HEK293T (cell line): Measurements from ENCODE around the gene FDXACB1.

Experiments
- CTCF ChIA-PET: fragments of 350-600 bp; formaldehyde crosslinking; extraction: SDS; loops from one replicate; lab custom pipeline; 2021; ENCODE audit warnings: antibody characterized with exemption, inconsistent platforms; lab: Yijun Ruan, JAX
- POLR2A ChIA-PET: fragments of 350-600 bp; formaldehyde crosslinking; extraction: SDS; loops from one replicate; lab custom pipeline; 2020; ENCODE audit warnings: antibody characterized with exemption, inconsistent platforms; lab: Yijun Ruan, JAX
- DNase-seq: peaks from one replicate; pipeline ENCODE4 v3.0.0; 2012; ENCODE audit warnings: mixed read lengths; ENCODE audit errors: extremely low spot score
- ARNT ChIP-seq: fragments of 450-650 bp; IDR thresholded peaks from 2 replicates; pipeline ENCODE4 v1.6.1; 2017; ENCODE audit warnings: mild to moderate bottlenecking
- BHLHE40 ChIP-seq: fragments of 450-650 bp; IDR thresholded peaks from 2 replicates; pipeline ENCODE4 v1.6.1; 2016; ENCODE audit warnings: mild to moderate bottlenecking, moderate library complexity, borderline replicate concordance
- CTBP1 ChIP-seq: fragments of 450-650 bp; IDR thresholded peaks from 2 replicates; pipeline ENCODE4 v1.6.1; 2016; ENCODE audit warnings: borderline replicate concordance
- ELF4 ChIP-seq: fragments of 450-650 bp; IDR thresholded peaks from 2 replicates; pipeline ENCODE4 v1.6.1; 2017; ENCODE audit warnings: antibody characterized with exemption
- FOXA1 ChIP-seq: fragments of 450-650 bp; IDR thresholded peaks from 2 replicates; pipeline ENCODE4 v1.6.1; 2016; ENCODE audit warnings: mild to moderate bottlenecking
- FOXK2 ChIP-seq: fragments of 450-650 bp; IDR thresholded peaks from 2 replicates; pipeline ENCODE4 v1.6.1; 2016; ENCODE audit warnings: mild to moderate bottlenecking
- FOXM1 ChIP-seq: fragments of 450-650 bp; IDR thresholded peaks from 2 replicates; pipeline ENCODE4 v1.6.1; 2017; ENCODE audit warnings: mild to moderate bottlenecking, borderline replicate concordance
- HDGF ChIP-seq: fragments of 450-650 bp; IDR thresholded peaks from 2 replicates; pipeline ENCODE4 v1.6.1; 2017; ENCODE audit warnings: antibody characterized with exemption, borderline replicate concordance
- L3MBTL2 ChIP-seq: fragments of 450-650 bp; conservative IDR thresholded peaks from 2 replicates; pipeline ENCODE4 v1.6.1; 2016; ENCODE audit warnings: mild to moderate bottlenecking
- LEF1 ChIP-seq: fragments of 450-650 bp; IDR thresholded peaks from 2 replicates; pipeline ENCODE4 v1.6.1; 2017; ENCODE audit warnings: mild to moderate bottlenecking, borderline replicate concordance
- NFRKB ChIP-seq: fragments of 450-650 bp; IDR thresholded peaks from 2 replicates; pipeline ENCODE4 v1.6.1; 2016; ENCODE audit warnings: mild to moderate bottlenecking, moderate library complexity
- SP1 ChIP-seq: fragments of 450-650 bp; IDR thresholded peaks from 2 replicates; pipeline ENCODE4 v1.6.1; 2017
- SUZ12 ChIP-seq: fragments of 450-650 bp; IDR thresholded peaks from 2 replicates; pipeline ENCODE4 v1.6.1; 2016; ENCODE audit warnings: mild to moderate bottlenecking
- TARDBP ChIP-seq: fragments of 450-650 bp; IDR thresholded peaks from 2 replicates; pipeline ENCODE4 v1.6.1; 2016
- ZNF384 ChIP-seq: fragments of 450-650 bp; IDR thresholded peaks from 2 replicates; pipeline ENCODE4 v1.6.1; 2016
- TF ChIP-seq, protein P1 (sequence below): fragments of 450-650 bp; IDR thresholded peaks from 2 replicates; pipeline ENCODE4 v1.6.1; 2016

The FDXACB1 gene

GRCh38 chr11:111838054-111838453, 40.9 kb downstream of the FDXACB1 start:
- no peak for DNase-seq
- TF ChIP-seq FOXK2 (no peak), TARDBP (no peak), ZNF384 (no peak)
- POLR2A ChIA-PET = no interaction called here
- CTCF ChIA-PET = no interaction called here

DNA sequence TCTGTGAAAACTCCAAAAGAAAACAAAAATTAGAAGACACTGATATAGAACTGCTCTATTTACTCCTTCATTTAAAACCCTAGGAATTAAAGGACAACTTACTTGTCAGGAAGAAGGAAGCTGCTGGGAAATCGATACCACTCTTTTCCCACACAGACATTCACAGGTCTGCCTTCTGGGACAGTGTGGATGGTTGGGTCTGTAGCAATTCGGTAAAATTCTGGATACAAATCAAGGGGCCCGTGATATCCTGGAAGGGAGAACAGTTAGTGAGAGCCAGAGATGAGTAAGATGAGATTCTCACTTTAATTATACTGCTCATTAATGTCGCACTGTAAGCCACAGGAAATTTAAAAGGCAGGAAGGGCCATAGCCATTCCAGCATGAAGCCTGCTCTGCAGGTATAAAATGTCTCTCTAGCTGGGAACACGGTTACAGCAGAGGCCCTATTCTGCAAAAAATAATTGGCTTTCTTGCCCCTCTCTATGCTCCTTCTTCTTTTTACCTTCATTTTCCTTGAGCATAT, 41.5 kb downstream of the FDXACB1 start:
- DNase-seq = no peak
- POLR2A ChIA-PET = no interaction called here
- CTCF ChIA-PET = no interaction called here
- no peak for TF ChIP-seq LEF1
- TF ChIP-seq HDGF = no peak
- TF ChIP-seq FOXA1 = no peak
- TF ChIP-seq FOXM1 = no peak
- no peak for TF ChIP-seq BHLHE40
- no peak for TF ChIP-seq ARNT
- no peak for TF ChIP-seq FOXK2
- TF ChIP-seq TARDBP = no peak
- TF ChIP-seq L3MBTL2 = no peak
- no peak for TF ChIP-seq ELF4
- TF ChIP-seq ZNF384 = no peak
- no peak for TF ChIP-seq SP1
- TF ChIP-seq NFRKB = no peak

DNA sequence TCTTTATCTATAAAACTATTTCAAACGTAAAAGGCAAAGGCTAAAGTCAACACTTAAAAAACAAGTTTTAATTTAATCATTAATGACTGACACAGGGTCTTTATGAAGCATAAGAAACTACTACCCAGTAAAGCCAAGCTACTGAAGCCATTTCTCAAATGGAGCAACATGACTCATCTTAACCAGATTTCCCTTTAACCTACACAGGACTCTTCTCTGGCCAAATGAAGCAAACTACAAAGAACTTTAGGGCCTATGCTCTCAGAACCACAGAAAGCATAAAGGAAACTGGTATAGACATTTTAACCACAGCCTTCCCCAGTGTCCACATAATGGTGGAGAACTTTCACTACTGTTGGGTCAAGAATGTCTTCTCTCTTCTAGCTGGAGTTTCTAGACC, 42.2 kb downstream of the FDXACB1 start:
- no peak for DNase-seq
- CTCF ChIA-PET = no interaction called here

DNA sequence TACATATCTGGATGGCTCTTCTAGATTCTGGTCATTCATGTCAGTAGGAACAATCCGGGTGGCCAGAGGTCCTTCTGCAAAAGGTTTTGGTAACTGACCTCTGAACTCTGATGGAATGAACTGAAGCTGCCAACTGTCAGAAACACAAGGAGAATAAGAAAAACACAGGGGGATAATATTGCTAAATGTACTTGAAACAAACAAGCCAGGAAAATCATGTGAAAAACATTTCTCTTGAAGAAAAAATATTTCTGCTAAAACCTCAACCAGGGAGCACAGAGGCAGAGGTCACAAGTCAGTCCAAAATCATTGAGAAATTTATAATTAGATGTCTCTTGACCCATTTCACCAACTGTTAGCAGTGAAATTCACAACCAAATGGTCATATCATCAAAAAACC, 42.8 kb downstream of the FDXACB1 start:
- CTCF ChIA-PET = no interaction called here

More for the DNA sequence above, 42.2 kb downstream of the FDXACB1 start:
- POLR2A ChIA-PET = no interaction called here
- no peak for TF ChIP-seq CTBP1
- TF ChIP-seq, protein P1, sequence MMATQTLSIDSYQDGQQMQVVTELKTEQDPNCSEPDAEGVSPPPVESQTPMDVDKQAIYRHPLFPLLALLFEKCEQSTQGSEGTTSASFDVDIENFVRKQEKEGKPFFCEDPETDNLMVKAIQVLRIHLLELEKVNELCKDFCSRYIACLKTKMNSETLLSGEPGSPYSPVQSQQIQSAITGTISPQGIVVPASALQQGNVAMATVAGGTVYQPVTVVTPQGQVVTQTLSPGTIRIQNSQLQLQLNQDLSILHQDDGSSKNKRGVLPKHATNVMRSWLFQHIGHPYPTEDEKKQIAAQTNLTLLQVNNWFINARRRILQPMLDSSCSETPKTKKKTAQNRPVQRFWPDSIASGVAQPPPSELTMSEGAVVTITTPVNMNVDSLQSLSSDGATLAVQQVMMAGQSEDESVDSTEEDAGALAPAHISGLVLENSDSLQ = no peak
- no peak for TF ChIP-seq SUZ12
- no peak for TF ChIP-seq SP1
- TF ChIP-seq ARNT = no peak
- no peak for TF ChIP-seq ZNF384
- TF ChIP-seq LEF1 = no peak
- no peak for TF ChIP-seq L3MBTL2
- no peak for TF ChIP-seq BHLHE40
- no peak for TF ChIP-seq HDGF
- no peak for TF ChIP-seq NFRKB
- TF ChIP-seq TARDBP = no peak
- no peak for TF ChIP-seq FOXK2
- no peak for TF ChIP-seq ELF4
- no peak for TF ChIP-seq FOXM1
- no peak for TF ChIP-seq FOXA1

DNA sequence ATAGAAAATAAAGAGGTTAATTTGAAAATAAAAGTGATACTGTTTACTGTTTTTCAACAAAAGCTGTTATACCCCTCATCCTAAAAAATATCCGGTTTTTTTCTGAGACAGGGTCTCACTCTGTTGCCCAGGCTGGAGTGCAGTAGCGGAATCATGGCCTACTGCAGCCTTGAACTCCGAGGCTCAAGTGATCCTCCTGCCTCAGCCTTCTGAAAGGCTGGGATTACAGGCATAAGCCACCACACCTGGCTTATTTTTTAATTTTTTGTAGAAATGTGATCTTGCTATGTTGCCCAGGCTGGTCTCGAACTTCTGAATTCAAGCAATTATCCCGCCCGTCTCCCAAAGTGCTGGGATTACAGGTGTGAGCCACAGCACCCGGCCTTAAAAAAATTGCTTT, 43.3 kb downstream of the FDXACB1 start:
- TF ChIP-seq BHLHE40 (no peak), ZNF384 (no peak), L3MBTL2 (no peak), SUZ12 (no peak), NFRKB (no peak), HDGF (no peak), SP1 (no peak), CTBP1 (no peak), FOXA1 (no peak), ELF4 (no peak), ARNT (no peak), LEF1 (no peak)
- TF ChIP-seq, protein P1 = no peak
- no peak for DNase-seq
- ChIA-PET POLR2A (no interaction called here), CTCF (interaction anchor here (0.6 kb wide), 1 partner anchor 1026 kb away, joined by 3 read pairs; no protein-coding TSS in a partner anchor)

More for the DNA sequence above, 42.8 kb downstream of the FDXACB1 start:
- POLR2A ChIA-PET = no interaction called here
- TF ChIP-seq BHLHE40 (no peak), CTBP1 (no peak)
- DNase-seq = no peak

- TF ChIP-seq FOXK2 (no peak), BHLHE40 (no peak), FOXM1 (no peak), ZNF384 (no peak), SUZ12 (no peak), TARDBP (no peak), HDGF (no peak), LEF1 (no peak), FOXA1 (no peak), ARNT (no peak), CTBP1 (no peak), NFRKB (no peak), ELF4 (no peak), L3MBTL2 (no peak), SP1 (no peak)
- TF ChIP-seq, protein P1 = no peak
- no peak for DNase-seq
- POLR2A ChIA-PET = interaction anchor here (0.9 kb wide), 1 partner anchor 40 kb away, joined by 3 read pairs; no protein-coding TSS in a partner anchor
- CTCF ChIA-PET = no interaction called here
Observed at GRCh38 chr11:111834432-111835163, 44.4 kb downstream of the FDXACB1 start.
